Vagina (tissue), 2 donors: ENCODE data around the gene ATXN1.

Source experiments
- CTCF ChIP-seq, 3 experiments: fragments of 450-650 bp in 2 of 3; fragments of 200-600 bp in 1 of 3; sonication (generic) in 1 of 3; IDR thresholded peaks; one replicate each; pipeline ENCODE4 v1.5.1; 2017 to 2019; ENCODE audit warnings: antibody characterized with exemption in 3 of 3, mild to moderate bottlenecking in 2 of 3, moderate library complexity in 2 of 3
- POLR2AphosphoS5 ChIP-seq, 2 donors: sonication (generic); formaldehyde crosslinking; IDR thresholded peaks; one replicate each; pipeline ENCODE4 v1.9.0; 2017; ENCODE audit warnings: antibody characterized with exemption in 2 of 2, mild to moderate bottlenecking in 2 of 2, low read depth in 1 of 2; ENCODE audit not compliant: insufficient read depth in 1 of 2

GRCh38 chr6:16329233-16329632 is 432.0 kb downstream of the ATXN1 start:
- no peak for TF ChIP-seq CTCF (IDR thresholded peaks at IDR 0.05)
- no peak for TF ChIP-seq POLR2AphosphoS5 (IDR thresholded peaks at IDR 0.05; ENCODE audit: insufficient read depth in 1 of 2, low read depth in 1 of 2)
